ENCODE results near the gene RNGTT. TPM values are rescaled to one million over a fixed set of nuclear protein-coding genes. Genes with fewer than 3 reads are reported as not detected.
A peak's percentile ranks its signal among the peaks of the same experiment; 100 is the strongest.

RNGTT gene
- total and polyA plus RNA-seq, 10 of the 15 experiments (the other 5 are each of a cell fraction or from before 2014, with no cell fraction given) = 7.7 to 30.4 (median 22.2) TPM

DNA sequence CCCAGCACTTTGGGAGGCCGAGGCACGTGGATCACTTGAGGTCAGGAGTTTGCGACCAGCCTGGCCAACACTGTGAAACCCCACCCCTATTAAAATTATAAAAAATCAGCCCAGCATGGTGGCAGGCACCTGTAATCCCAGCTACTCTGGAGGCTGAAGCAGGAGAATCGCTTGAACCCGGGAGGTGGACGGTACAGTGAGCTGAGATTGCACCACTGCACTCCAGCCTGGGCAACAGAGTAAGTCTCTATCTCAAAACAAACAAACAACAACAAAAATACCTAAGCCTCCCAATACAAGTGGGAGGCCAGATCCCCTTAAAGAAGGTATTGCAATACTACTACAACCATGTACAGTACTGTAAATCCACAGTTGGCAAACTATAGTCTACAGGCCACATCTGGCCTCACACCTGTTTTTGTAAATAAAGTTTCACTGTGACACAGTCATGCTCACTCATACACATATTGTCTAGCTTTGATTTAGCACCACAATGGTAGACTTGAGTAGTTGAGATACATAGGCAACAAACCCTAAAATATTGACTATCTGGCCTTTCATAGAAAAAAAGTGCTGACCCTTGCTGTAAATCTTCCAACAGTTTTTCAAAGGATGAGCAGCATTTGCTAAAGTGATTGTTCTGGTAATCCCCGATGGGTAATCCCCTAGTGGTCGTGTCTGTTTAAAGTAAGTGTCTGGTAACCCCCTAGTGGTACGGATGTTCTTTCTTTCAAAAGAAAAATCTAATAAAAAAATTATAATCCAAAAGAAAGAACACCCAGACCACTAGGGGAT is 202.0 kb downstream of the RNGTT start (continued):
- TF ChIP-seq, protein P1, sequence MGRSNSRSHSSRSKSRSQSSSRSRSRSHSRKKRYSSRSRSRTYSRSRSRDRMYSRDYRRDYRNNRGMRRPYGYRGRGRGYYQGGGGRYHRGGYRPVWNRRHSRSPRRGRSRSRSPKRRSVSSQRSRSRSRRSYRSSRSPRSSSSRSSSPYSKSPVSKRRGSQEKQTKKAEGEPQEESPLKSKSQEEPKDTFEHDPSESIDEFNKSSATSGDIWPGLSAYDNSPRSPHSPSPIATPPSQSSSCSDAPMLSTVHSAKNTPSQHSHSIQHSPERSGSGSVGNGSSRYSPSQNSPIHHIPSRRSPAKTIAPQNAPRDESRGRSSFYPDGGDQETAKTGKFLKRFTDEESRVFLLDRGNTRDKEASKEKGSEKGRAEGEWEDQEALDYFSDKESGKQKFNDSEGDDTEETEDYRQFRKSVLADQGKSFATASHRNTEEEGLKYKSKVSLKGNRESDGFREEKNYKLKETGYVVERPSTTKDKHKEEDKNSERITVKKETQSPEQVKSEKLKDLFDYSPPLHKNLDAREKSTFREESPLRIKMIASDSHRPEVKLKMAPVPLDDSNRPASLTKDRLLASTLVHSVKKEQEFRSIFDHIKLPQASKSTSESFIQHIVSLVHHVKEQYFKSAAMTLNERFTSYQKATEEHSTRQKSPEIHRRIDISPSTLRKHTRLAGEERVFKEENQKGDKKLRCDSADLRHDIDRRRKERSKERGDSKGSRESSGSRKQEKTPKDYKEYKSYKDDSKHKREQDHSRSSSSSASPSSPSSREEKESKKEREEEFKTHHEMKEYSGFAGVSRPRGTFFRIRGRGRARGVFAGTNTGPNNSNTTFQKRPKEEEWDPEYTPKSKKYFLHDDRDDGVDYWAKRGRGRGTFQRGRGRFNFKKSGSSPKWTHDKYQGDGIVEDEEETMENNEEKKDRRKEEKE (IDR thresholded peaks at IDR 0.05) = no peak
- TF ChIP-seq, protein P2, sequence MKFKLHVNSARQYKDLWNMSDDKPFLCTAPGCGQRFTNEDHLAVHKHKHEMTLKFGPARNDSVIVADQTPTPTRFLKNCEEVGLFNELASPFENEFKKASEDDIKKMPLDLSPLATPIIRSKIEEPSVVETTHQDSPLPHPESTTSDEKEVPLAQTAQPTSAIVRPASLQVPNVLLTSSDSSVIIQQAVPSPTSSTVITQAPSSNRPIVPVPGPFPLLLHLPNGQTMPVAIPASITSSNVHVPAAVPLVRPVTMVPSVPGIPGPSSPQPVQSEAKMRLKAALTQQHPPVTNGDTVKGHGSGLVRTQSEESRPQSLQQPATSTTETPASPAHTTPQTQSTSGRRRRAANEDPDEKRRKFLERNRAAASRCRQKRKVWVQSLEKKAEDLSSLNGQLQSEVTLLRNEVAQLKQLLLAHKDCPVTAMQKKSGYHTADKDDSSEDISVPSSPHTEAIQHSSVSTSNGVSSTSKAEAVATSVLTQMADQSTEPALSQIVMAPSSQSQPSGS (IDR thresholded peaks at IDR 0.05; ENCODE audit: low read length) = no peak; the same call in 1 of the 2 replicates
- TF ChIP-seq, protein P3, sequence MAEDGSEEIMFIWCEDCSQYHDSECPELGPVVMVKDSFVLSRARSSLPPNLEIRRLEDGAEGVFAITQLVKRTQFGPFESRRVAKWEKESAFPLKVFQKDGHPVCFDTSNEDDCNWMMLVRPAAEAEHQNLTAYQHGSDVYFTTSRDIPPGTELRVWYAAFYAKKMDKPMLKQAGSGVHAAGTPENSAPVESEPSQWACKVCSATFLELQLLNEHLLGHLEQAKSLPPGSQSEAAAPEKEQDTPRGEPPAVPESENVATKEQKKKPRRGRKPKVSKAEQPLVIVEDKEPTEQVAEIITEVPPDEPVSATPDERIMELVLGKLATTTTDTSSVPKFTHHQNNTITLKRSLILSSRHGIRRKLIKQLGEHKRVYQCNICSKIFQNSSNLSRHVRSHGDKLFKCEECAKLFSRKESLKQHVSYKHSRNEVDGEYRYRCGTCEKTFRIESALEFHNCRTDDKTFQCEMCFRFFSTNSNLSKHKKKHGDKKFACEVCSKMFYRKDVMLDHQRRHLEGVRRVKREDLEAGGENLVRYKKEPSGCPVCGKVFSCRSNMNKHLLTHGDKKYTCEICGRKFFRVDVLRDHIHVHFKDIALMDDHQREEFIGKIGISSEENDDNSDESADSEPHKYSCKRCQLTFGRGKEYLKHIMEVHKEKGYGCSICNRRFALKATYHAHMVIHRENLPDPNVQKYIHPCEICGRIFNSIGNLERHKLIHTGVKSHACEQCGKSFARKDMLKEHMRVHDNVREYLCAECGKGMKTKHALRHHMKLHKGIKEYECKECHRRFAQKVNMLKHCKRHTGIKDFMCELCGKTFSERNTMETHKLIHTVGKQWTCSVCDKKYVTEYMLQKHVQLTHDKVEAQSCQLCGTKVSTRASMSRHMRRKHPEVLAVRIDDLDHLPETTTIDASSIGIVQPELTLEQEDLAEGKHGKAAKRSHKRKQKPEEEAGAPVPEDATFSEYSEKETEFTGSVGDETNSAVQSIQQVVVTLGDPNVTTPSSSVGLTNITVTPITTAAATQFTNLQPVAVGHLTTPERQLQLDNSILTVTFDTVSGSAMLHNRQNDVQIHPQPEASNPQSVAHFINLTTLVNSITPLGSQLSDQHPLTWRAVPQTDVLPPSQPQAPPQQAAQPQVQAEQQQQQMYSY (CRISPR knock-in tag; IDR thresholded peaks at IDR 0.05) = no peak
- TF ChIP-seq LARP7 (IDR thresholded peaks at IDR 0.05) (no peak), NFYB (IDR thresholded peaks at IDR 0.05; ENCODE audit: insufficient read depth, low read depth, low read length) (no peak), BACH1 (IDR thresholded peaks at IDR 0.05; ENCODE audit: borderline replicate concordance) (no peak), CHD1 (IDR thresholded peaks at IDR 0.05; ENCODE audit: low read depth, low read length) (no peak), SMARCA5 (IDR thresholded peaks at IDR 0.05) (peak; percentile 58; the same call in 1 of the 2 replicates), MYB (IDR thresholded peaks at IDR 0.05; ENCODE audit: borderline replicate concordance, low read depth, low read length) (no peak), YY1 (IDR thresholded peaks at IDR 0.05; ENCODE audit: low read depth, low read length) (no peak)
- TF ChIP-seq, protein P4, sequence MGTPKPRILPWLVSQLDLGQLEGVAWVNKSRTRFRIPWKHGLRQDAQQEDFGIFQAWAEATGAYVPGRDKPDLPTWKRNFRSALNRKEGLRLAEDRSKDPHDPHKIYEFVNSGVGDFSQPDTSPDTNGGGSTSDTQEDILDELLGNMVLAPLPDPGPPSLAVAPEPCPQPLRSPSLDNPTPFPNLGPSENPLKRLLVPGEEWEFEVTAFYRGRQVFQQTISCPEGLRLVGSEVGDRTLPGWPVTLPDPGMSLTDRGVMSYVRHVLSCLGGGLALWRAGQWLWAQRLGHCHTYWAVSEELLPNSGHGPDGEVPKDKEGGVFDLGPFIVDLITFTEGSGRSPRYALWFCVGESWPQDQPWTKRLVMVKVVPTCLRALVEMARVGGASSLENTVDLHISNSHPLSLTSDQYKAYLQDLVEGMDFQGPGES (IDR thresholded peaks at IDR 0.05) = no peak
- TF ChIP-seq, protein P5, sequence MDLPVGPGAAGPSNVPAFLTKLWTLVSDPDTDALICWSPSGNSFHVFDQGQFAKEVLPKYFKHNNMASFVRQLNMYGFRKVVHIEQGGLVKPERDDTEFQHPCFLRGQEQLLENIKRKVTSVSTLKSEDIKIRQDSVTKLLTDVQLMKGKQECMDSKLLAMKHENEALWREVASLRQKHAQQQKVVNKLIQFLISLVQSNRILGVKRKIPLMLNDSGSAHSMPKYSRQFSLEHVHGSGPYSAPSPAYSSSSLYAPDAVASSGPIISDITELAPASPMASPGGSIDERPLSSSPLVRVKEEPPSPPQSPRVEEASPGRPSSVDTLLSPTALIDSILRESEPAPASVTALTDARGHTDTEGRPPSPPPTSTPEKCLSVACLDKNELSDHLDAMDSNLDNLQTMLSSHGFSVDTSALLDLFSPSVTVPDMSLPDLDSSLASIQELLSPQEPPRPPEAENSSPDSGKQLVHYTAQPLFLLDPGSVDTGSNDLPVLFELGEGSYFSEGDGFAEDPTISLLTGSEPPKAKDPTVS (IDR thresholded peaks at IDR 0.05; ENCODE audit: low read depth, low read length) = no peak
